Measurements from ENCODE around the gene CELF5.
"Not testable (repeated sequence)": the region's sequence is repeated elsewhere in the genome, so short reads cannot be mapped to it uniquely, and the experiment has no call there.

The CELF5 gene

DNA sequence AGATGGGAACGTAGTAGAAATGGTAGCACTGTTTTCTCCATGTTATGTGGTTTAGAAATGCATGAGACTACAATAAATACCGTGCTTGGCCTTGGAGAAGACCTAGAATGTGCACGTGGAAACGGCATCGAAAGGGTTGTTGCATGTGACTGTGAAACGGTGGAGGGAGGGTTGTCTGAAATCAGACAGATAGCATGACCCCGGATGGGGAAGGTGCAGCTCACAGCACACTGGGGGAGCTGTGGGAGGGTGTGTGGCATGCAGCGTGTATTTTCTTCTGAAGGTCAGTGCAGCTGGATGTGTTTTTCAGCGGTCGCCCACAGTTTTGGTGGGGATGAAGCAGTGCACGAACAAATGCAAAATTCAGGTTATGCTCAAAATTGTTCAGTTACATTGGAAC is 63.4 kb downstream of the CELF5 start:
- no peak overlapping the region for H3K4me3 ChIP-seq (ENCODE audit: low read depth, low read length)
- H3K9ac ChIP-seq (ENCODE audit: low read depth, low read length) = no peak overlapping the region
- no peaks in the 10 kb centered on the region for H3K4me1 ChIP-seq (ENCODE audit: control insufficient read depth, insufficient read depth, low read length)
- no peaks in the 10 kb centered on the region for H3K36me3 ChIP-seq (ENCODE audit: control insufficient read depth, insufficient read depth, low read length)
- no peaks in the 10 kb centered on the region for H3K9me3 ChIP-seq (ENCODE audit: control insufficient read depth, insufficient read depth, low read length)
- H3K27me3 ChIP-seq (ENCODE audit: control insufficient read depth, insufficient read depth, low read length) = no peaks in the 10 kb centered on the region
- H3K27ac ChIP-seq (ENCODE audit: low read depth, low read length) = no peak overlapping the region

DNA sequence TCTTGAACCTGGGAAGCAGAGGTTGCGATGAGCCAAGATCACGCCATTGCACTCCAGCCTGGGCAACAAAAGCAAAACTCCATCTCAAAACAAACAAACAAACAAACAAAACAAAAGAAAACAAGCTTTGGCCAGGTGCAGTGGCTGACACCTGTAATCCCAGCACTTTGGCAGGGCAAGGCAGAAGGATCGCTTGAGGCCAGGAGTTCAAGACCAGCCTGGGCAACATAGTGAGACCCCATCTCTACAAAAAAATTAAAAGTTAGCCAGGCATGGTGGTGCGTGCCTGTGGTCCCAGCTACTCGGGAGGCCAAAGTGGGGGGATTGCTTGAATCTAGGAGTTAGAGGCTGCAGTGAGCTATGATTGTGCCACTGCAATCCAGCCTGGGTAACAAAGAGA is 64.0 kb downstream of the CELF5 start:
- not testable (repeated sequence) for H3K9ac ChIP-seq (ENCODE audit: low read depth, low read length)

DNA sequence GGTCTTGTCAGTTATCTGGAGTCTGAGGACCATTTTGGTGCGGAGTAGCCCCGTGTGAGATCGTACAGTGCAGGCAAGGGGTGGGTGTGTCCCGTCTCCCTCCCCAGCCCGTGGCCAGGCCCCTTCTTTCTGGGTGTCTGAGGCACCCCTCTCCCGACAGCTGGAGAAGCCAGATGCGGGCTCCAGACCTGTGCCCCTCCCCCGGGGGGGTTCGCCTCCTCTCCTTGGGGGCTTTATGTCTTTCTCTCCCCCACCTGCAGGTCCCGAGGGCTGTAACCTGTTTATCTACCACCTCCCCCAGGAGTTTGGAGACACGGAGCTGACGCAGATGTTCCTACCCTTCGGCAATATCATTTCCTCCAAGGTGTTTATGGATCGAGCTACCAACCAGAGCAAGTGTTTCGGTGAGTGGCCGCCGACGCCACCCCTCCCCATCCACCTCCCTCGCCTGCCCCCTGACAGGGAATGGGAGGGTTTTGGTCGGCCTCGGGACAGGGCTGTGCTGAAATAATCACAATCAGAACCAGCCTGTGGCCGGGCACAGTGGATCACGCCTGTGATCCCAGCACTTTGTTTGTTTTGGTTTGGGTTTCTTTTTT is 65.6 kb downstream of the CELF5 start:
- Histone ChIP-seq H3K4me1 (ENCODE audit: control insufficient read depth, insufficient read depth, low read length) (no peaks in the 10 kb centered on the region), H3K27ac (ENCODE audit: low read depth, low read length) (no peak overlapping the region), H3K9me3 (ENCODE audit: control insufficient read depth, insufficient read depth, low read length) (no peaks in the 10 kb centered on the region), H3K4me3 (ENCODE audit: low read depth, low read length) (no peak overlapping the region), H3K36me3 (ENCODE audit: control insufficient read depth, insufficient read depth, low read length) (no peaks in the 10 kb centered on the region), H3K9ac (ENCODE audit: low read depth, low read length) (no peak overlapping the region), H3K27me3 (ENCODE audit: control insufficient read depth, insufficient read depth, low read length) (no peaks in the 10 kb centered on the region)

More for the DNA sequence above, 64.0 kb downstream of the CELF5 start:
- H3K4me1 ChIP-seq (ENCODE audit: control insufficient read depth, insufficient read depth, low read length); H3K9me3 ChIP-seq (ENCODE audit: control insufficient read depth, insufficient read depth, low read length); H3K36me3 ChIP-seq (ENCODE audit: control insufficient read depth, insufficient read depth, low read length); H3K27ac ChIP-seq (ENCODE audit: low read depth, low read length); H3K27me3 ChIP-seq (ENCODE audit: control insufficient read depth, insufficient read depth, low read length); H3K4me3 ChIP-seq (ENCODE audit: low read depth, low read length): not testable (repeated sequence)

DNA sequence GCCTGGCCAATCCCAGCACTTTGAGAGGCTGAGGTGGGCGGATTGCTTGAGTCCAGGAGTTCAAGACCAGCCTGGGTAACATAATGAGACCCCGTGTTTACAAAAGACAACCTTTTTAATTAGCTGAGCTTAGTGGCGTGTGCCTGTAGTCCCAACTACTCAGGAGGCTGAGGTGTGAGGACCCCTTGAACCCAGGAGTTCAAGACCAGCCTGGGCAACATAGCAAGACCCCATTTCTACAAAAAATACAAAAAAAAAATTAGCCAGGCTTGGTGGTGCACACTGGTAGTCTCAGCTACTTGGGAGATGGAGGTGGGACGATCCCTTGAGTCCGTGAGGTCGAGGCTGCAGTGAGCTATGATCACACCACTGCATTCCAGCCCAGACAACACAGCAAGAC is 66.4 kb downstream of the CELF5 start:
- H3K9me3 ChIP-seq (ENCODE audit: control insufficient read depth, insufficient read depth, low read length); H3K4me1 ChIP-seq (ENCODE audit: control insufficient read depth, insufficient read depth, low read length); H3K27me3 ChIP-seq (ENCODE audit: control insufficient read depth, insufficient read depth, low read length); H3K4me3 ChIP-seq (ENCODE audit: low read depth, low read length); H3K27ac ChIP-seq (ENCODE audit: low read depth, low read length); H3K36me3 ChIP-seq (ENCODE audit: control insufficient read depth, insufficient read depth, low read length); H3K9ac ChIP-seq (ENCODE audit: low read depth, low read length): not testable (repeated sequence)

DNA sequence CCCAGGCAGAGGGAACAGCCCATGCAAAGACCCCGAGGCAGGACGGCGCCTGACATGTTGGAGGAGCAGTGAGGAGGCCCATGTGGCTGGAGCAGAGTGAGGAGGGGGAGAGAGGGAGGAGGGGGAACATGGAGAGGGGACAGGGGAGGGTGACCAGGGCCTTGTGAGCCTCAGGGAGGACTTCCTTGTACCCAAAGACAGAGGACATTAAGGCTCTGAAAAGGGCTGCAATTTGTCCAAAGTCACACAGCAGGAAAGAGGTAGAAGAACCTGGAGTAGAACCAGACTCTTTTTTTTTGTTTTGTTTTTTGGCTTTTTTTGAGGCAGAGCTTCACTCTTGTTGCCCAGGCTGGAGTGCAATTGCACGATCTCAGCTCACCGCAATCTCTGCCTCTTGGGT is 67.2 kb downstream of the CELF5 start:
- Histone ChIP-seq H3K4me3 (ENCODE audit: low read depth, low read length) (no peak overlapping the region), H3K36me3 (ENCODE audit: control insufficient read depth, insufficient read depth, low read length) (no peaks in the 10 kb centered on the region), H3K9ac (ENCODE audit: low read depth, low read length) (no peak overlapping the region), H3K27me3 (ENCODE audit: control insufficient read depth, insufficient read depth, low read length) (no peaks in the 10 kb centered on the region), H3K27ac (ENCODE audit: low read depth, low read length) (no peak overlapping the region), H3K4me1 (ENCODE audit: control insufficient read depth, insufficient read depth, low read length) (no peaks in the 10 kb centered on the region), H3K9me3 (ENCODE audit: control insufficient read depth, insufficient read depth, low read length) (no peaks in the 10 kb centered on the region)

DNA sequence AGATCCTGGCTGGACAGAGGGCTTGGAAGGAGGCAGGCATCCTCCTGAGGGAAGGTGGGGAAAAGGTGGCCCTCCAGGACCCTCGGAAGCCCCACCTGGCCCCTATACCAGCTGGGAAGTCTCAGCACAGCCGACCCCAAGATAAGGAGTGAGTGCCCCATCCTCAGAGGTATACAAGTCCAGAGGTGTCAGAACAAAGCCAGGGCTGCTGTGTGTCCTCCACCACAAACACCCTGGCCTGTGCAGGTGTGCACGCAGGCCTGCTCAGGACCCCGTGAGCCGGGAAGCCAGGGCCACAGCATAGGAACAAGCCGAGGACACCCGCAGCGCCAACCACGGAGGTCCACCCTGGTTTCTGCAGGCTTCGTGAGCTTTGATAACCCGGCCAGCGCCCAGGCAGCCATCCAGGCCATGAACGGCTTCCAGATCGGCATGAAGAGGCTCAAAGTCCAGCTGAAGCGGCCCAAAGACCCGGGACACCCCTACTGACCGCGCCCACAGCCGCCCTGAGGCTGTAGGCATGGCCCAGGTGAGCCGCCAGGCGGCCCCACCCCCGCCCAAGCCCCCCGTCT is 68.6 kb downstream of the CELF5 start:
- Histone ChIP-seq H3K27ac (ENCODE audit: low read depth, low read length) (no peak overlapping the region), H3K9me3 (ENCODE audit: control insufficient read depth, insufficient read depth, low read length) (no peaks in the 10 kb centered on the region), H3K27me3 (ENCODE audit: control insufficient read depth, insufficient read depth, low read length) (no peaks in the 10 kb centered on the region)

DNA sequence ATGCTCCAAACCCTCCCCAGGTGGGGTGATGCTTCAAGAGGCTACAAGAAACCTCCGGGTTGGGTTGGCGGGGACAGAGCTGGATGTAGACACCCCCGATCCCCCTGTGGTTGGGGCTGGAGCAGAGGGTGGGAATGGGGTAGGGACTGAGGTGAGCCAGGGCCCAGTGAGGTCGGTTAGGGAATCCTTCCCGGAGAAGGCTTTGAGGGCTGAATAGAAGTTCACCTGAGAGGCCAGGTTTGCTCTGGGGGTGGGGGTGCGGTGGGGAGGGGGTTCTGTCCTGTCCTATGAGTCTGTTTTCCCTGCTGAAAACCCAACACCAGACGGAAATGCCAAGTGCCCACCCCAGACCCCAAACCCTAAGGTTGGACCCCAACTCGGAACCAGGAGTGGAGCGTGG is 69.1 kb downstream of the CELF5 start:
- Histone ChIP-seq H3K9me3 (ENCODE audit: control insufficient read depth, insufficient read depth, low read length) (no peaks in the 10 kb centered on the region), H3K27me3 (ENCODE audit: control insufficient read depth, insufficient read depth, low read length) (no peaks in the 10 kb centered on the region), H3K27ac (ENCODE audit: low read depth, low read length) (no peak overlapping the region), H3K36me3 (ENCODE audit: control insufficient read depth, insufficient read depth, low read length) (no peaks in the 10 kb centered on the region), H3K4me3 (ENCODE audit: low read depth, low read length) (no peak overlapping the region), H3K4me1 (ENCODE audit: control insufficient read depth, insufficient read depth, low read length) (no peaks in the 10 kb centered on the region), H3K9ac (ENCODE audit: low read depth, low read length) (no peak overlapping the region)

More for the DNA sequence above, 68.6 kb downstream of the CELF5 start:
- no peak overlapping the region for H3K9ac ChIP-seq (ENCODE audit: low read depth, low read length)
- no peak overlapping the region for H3K4me3 ChIP-seq (ENCODE audit: low read depth, low read length)
- H3K36me3 ChIP-seq (ENCODE audit: control insufficient read depth, insufficient read depth, low read length) = no peaks in the 10 kb centered on the region
- H3K4me1 ChIP-seq (ENCODE audit: control insufficient read depth, insufficient read depth, low read length) = no peaks in the 10 kb centered on the region

DNA sequence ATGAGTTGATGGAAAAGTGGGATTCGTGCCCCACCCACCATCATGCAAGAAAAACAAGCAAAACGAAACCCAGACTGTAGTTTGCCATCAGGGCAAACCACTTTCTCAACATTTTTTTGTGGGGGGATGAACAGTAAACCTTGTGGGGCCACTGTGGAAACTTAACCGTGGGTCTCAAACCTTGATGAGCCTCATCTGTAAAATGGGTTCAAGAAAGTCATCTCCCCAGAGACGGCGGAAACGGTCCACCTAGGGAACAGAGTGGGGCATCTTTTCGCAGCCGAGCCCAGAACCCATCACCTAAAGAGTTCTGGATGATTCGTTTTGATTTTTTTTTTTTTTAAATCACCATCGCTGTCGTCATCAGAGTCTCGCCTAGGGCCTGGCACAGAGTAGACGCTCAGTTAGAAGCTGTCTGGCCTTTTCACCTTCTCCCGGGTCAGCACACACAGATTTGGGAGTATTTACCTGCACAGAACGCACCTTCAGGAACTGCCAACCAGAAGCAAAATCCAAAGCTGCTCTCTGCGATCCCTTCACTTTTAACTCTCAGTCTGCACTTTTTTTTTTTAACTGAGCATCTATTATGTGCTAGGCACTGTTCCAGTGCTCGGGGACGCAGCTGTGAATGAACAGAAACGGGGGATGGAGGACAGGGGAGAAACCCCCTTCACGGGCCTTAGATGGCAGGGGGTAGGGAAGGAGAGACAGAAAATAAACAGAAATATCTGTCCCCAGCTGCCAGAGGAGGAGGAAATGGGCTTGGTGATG is 69.8 kb downstream of the CELF5 start:
- Histone ChIP-seq H3K4me1 (ENCODE audit: control insufficient read depth, insufficient read depth, low read length) (no peaks in the 10 kb centered on the region), H3K27ac (ENCODE audit: low read depth, low read length) (no peak overlapping the region), H3K9me3 (ENCODE audit: control insufficient read depth, insufficient read depth, low read length) (no peaks in the 10 kb centered on the region), H3K36me3 (ENCODE audit: control insufficient read depth, insufficient read depth, low read length) (no peaks in the 10 kb centered on the region), H3K9ac (ENCODE audit: low read depth, low read length) (no peak overlapping the region), H3K27me3 (ENCODE audit: control insufficient read depth, insufficient read depth, low read length) (no peaks in the 10 kb centered on the region), H3K4me3 (ENCODE audit: low read depth, low read length) (no peak overlapping the region)

DNA sequence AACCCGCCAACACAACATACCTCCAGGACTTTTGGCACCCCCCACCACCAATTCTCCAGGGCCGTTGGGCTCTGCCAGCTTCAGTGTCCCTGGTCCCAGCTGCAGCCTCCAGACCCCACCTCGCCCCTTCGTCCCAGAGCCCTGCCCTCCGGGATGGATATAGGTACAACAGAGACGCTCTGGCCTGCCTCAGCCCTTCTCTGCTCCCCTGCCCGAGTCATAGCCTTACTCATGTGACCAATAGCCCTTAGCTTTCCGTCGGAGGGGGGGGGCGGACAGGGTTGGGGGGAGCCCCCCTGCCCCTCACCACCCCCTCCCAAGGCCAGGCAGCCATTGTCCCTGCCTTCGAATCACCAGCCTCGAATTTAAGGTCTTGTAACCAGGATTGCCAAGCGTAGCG is 71.1 kb downstream of the CELF5 start:
- no peak overlapping the region for H3K27ac ChIP-seq (ENCODE audit: low read depth, low read length)
- H3K9me3 ChIP-seq (ENCODE audit: control insufficient read depth, insufficient read depth, low read length) = no peaks in the 10 kb centered on the region
- H3K9ac ChIP-seq (ENCODE audit: low read depth, low read length) = no peak overlapping the region
- H3K36me3 ChIP-seq (ENCODE audit: control insufficient read depth, insufficient read depth, low read length) = no peaks in the 10 kb centered on the region
- no peaks in the 10 kb centered on the region for H3K4me1 ChIP-seq (ENCODE audit: control insufficient read depth, insufficient read depth, low read length)
- H3K4me3 ChIP-seq (ENCODE audit: low read depth, low read length) = no peak overlapping the region
- H3K27me3 ChIP-seq (ENCODE audit: control insufficient read depth, insufficient read depth, low read length) = no peaks in the 10 kb centered on the region

DNA sequence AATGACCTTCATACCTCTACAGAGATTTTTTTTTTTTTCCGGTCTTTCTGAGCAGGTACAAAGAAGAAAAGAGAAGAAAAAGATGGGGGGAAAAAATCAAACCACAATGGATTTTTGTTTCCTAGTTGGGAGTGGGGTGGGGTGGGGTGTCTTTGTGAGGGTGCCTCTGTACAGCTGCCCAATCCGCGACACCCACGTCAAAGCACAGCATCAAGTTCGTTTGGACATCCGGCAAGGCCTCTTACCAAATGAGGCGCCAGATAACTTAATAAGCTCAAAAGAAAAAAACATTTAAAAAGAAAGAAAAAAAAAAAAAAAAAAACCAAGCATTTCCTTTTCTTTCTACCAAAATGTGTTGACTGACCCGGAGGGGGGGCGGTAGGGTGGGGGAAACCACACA is 71.6 kb downstream of the CELF5 start:
- H3K9ac ChIP-seq (ENCODE audit: low read depth, low read length) = no peak overlapping the region

DNA sequence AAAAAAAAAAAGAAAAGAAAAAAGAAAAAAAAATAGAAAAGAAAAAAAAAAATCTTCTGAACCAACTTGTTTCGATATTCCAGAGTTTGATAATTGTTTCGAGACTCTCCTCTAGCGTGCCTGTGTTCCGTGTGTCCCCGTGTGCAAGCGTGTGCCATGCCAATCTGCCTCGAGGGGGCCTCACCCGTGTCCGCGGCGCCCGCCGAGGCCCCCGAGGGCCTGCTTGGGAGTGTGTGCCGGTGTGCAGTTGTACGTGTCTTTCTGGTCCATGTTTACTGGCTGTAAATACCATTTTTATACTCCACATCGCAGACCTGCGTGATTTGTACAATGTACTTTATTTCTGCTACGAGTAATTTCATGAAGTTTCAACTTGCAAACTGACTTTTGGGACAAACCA is 72.0 kb downstream of the CELF5 start:
- H3K27me3 ChIP-seq (ENCODE audit: control insufficient read depth, insufficient read depth, low read length) = no peaks in the 10 kb centered on the region
- H3K4me3 ChIP-seq (ENCODE audit: low read depth, low read length) = no peak overlapping the region
- no peaks in the 10 kb centered on the region for H3K4me1 ChIP-seq (ENCODE audit: control insufficient read depth, insufficient read depth, low read length)
- H3K9me3 ChIP-seq (ENCODE audit: control insufficient read depth, insufficient read depth, low read length) = no peaks in the 10 kb centered on the region
- no peak overlapping the region for H3K9ac ChIP-seq (ENCODE audit: low read depth, low read length)
- no peak overlapping the region for H3K27ac ChIP-seq (ENCODE audit: low read depth, low read length)
- no peaks in the 10 kb centered on the region for H3K36me3 ChIP-seq (ENCODE audit: control insufficient read depth, insufficient read depth, low read length)

More for the DNA sequence above, 71.6 kb downstream of the CELF5 start:
- H3K27ac ChIP-seq (ENCODE audit: low read depth, low read length) = no peak overlapping the region
- no peaks in the 10 kb centered on the region for H3K27me3 ChIP-seq (ENCODE audit: control insufficient read depth, insufficient read depth, low read length)
- no peak overlapping the region for H3K4me3 ChIP-seq (ENCODE audit: low read depth, low read length)
- no peaks in the 10 kb centered on the region for H3K9me3 ChIP-seq (ENCODE audit: control insufficient read depth, insufficient read depth, low read length)
- no peaks in the 10 kb centered on the region for H3K36me3 ChIP-seq (ENCODE audit: control insufficient read depth, insufficient read depth, low read length)
- H3K4me1 ChIP-seq (ENCODE audit: control insufficient read depth, insufficient read depth, low read length) = no peaks in the 10 kb centered on the region

Measured in HUES48 (cell line).